Activated T-cell treated with anti-CD3 and anti-CD28 coated beads, Interleukin-2, amount 50 U/mL, for 48 hours (primary cell): ENCODE results near the gene TUBB.
A peak's percentile ranks its signal among the peaks of the same experiment; 100 is the strongest.

Experiments used
- DNase-seq, 2 experiments: peaks; one replicate each; pipeline ENCODE4 v3.0.0-alpha.2; 2020

The TUBB gene

GRCh38 chr6:30719791-30720737 is at the start of gene TUBB:
Gene TUBB, plus strand, starts transcription at chr6:30720352. Its CDS starts 155 bp downstream, at chr6:30720507.
- peak; percentile 94 to 97 for DNase-seq

GRCh38 chr6:30670760-30671527 is 49.2 kb upstream of the TUBB start:
- no peak for DNase-seq

DNA sequence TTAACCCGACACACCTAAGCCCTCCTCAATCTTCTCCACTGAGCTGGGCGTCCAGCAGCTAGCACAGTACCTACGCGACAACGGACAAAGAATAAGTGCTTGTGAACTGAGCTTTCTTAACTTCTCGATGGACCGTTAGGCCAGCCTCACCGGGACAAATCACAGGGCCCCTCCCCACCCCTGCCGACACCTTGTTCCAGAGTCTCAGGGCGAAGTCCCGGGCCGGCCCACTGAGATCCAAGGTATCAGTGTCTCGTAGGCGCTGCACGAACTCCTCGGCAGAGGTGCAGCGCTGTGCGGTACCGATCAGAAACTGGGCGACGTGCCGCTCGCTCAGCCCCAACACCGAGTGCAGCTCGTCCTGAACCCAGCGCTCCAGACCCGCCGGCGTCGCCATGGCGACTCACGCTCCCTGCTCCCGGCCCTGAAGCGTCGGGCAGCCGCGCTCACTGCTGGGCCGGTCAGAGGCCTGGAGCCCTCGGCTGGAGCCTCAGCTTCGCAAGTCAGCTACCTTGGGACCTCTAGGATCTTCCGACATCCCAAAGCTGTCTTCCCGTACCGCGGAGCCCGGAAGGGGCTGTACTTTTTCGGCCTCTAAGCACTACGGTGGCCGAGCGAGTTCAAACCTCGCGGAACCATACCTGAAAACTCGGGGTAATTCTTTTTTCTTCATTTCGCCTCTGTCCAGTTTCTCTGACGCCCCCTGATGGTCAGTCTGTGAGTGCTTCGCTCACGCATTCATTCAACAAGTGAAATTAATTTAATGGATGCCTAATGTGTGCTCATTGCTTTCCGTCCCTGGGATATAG is 47.5 kb upstream of the TUBB start, which contains the start of gene DHX16:
Gene DHX16, minus strand, starts transcription at position 562 of the 809 bp plus-strand sequence. Its CDS starts 165 bp downstream, at position 397.
- peak; percentile 94 to 95 for DNase-seq

- DNase-seq: no peak
These were observed 43.4 kb upstream of the TUBB start for GRCh38 chr6:30676660-30677285.

DNA sequence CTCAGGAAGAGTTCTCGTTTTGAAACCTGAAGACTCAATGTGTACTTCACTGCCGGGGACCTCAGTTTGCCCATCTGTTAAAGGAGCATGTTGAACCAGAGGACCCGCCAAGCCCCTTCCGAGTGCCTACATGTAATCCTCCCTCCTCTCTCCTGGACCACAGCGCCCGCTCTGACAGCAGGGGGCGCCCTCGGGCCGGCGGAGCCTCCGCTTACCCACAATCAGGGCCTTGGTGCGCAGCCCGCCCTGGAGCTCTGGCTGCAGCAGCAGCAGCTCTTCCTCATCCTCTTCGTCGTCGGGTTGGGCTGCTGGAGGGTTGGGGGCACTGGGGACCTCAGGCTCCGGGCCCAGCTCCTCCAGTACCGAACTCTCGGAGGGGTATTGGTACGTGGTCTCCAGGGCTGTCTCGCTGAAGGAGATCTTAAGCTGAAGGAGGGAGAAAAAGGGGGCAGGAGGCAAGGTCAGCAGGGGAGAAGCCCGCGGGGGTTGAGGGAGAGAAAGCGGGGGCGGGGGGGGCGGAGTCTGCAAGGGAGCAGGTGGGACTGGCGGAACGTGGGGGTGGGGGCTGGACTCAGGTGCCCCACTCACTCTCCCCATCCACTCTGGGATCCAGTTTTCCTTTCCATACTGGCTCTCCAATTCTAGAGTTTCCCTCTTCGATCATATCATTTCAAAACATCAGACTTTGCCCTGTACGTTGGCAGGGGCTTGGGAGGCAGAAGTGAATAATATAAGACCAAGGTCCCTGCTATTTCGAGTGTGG is 41.0 kb upstream of the TUBB start:
- DNase-seq: peak; percentile 96

DNA sequence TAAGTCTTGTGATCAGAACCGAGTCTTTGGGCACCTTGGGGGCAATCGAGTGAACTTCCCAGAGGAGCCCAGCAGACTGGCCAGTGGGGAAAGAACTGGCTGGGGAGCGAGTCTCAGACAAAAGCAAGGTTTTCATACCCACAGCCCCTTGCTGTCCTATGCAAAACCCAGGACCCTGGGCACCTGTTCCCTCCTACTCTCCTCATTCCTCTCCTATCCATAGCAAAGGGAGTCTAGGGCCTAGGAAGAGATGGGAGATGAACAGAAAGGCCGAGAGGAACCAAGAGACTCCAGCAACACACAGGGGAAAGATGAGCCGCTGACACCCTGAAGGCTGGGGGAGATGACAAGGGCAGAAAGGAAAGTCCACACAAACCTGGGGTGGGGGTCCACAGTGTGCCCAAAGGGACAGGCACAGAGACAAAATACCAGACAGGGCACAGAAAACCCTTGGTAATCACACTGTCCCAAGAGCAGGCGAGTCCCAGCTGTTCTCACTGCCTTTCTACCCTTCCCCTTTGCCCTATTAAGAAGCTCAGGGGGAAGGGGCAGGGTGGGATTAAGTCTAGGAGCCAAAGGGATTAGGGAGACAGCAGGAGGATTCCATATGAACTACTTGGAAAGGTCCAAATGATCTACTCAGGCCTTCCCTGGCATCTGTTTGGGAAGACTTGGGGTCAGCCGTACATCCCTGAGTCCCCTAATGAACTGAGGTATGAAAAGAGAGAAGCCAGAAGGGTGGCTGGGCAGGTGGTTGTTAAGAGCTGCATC is 40.2 kb upstream of the TUBB start:
- DNase-seq: peak; percentile 43 to 46

DNA sequence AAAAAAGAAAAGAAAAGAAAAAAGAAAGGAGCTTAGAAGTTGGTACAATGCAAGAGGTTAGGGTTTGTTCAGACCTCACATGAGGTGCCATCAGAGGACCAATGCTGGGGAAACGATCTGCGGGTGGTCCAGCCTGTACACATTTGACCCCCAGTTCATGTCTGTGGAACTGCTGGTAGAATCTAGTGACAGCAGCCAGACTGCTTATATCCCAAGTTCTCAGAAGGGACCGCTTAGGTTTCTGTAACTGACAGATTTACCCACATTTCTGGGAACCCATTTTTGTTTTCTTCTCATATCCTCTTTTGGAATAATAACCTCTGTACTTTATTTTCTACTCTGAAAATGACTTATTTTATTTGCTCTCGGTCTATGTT is 38.4 kb upstream of the TUBB start:
- no peak for DNase-seq

DNA sequence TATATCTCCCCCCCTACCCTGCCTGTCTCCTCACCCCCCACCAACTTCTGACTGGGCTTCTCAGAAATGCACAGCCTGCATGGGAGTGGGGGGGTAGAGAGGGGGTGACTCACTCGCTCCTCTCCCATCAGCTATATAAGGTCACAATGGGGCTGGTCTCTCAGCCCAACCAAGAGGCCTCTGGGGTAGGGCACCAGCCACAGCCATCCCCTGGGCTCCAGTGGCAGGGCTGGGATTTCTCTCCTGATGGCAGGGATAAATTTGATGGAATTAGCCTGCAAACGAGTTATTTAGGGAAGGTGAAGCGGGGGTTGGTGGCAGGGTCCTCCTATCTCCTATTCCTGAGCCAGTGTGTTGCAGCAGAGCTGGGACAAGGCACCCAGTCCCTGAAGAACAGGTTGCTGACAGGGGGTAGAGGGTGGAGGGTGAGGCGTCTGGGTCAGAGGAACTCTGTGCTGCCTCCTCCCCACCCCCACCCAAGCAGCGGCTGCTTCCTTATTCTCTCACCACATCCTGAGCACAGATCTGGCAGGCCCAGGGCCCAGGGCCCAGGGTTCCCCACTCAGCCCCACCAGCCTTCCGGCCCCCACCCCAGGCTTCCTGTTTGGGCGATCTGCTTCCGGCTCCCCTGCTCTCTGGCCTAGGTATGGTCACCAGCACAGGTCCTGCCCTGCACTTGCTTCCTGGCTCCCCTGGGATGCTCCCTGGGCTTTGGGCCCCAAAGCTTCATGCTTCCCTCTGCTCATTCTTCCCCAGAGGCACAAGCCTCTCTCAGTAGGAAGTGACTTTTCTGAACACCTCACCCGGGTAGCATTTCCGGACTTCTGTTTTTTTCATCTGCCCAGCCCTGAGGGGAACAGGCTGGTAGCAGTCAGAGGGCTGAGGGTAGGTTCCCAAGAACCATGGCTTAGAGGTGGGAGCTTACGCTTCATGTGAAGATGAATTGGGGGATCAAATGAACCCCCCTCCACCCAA is 37.7 kb upstream of the TUBB start:
- peak; percentile 88 to 91 for DNase-seq

DNA sequence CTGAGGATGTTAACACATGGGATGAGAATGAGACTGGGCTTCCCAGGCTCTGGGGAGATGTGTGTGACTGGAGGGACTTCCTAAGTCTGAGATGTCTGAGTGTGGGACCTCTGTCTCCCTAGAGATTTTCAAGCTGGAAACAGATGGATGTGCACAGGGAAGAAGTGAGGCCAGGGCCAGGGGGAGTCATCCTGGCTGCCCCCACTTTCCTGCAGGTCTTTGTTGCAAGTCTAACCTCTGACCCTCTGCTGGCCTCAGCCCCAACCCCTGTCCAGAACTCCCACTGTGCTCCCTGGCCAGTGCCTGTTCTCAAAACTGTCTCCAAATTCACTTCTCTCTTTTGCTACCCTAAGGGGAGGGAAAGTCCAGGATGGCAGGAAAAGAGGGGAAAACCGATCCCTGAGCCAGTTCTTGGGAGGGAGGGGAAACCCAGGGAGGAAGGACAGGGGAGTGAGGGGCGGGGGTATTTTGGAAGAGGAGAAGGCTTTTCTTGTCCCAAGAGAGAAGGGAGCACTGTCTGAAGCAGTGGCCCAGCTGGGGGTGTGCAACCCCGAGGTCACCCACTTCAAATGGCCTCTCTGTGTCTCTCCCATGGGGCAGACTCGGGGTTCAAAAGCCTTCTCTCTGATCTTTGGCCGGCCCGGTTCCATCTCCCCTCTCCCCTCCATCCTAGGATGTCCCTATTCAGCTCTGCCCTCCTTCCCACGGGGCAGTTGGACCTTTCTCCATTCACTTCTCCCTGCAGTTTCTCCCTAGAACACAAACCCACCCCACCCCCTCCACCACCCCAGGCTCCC is 36.8 kb upstream of the TUBB start:
- DNase-seq: peak; percentile 35

GRCh38 chr6:30683980-30684338 is 36.2 kb upstream of the TUBB start:
- no peak for DNase-seq

GRCh38 chr6:30684386-30685156 is 35.6 kb upstream of the TUBB start:
- peak; percentile 66 to 73 for DNase-seq

- DNase-seq: peak; percentile 57 to 60
These were observed 34.8 kb upstream of the TUBB start for GRCh38 chr6:30685157-30686008.

DNA sequence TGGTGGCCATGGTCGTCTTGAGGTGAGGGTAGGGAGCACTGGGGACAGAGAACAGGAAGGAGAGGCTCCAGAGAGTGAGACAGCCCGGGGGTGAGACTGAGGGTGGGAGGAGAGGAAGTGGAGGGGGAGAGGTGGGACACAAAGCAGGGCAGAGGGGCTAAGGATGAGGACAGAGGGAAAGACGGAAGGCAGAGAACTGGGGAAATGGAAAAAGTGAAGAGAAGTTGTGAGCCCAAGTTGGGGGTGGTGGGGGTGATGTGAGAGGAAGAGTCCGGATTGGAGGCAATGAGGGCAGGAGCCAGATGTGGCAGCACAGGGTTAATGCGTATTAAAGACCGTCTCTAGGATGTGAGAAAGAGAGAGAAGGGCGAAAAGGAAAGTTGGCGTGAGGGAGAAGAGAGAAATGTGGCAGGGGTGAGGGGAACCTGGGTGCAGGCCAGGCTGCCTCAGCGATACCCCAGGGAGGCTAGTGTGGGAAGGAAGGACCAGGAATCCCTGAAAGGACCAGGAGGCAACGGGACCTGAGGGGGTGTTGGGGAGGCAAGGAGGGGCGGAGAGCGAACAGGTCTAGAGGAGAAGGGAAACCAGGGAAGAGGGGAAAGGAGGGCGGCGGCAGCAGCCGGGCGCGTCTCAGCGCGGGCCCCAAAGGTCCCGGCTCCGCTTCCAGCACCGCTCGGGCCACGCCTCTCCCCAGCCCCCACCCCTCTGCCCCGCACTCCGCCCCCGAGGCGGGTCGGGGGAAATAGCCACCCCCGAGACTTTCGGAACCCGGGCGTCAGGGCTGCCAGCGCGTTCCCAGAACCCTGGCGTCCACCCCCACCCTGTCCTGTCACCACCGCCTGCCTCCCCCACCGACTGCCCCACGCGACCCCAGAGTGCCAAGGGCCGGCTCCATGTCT is 33.9 kb upstream of the TUBB start, which contains the start of gene PPP1R18:
Gene PPP1R18, minus strand, starts transcription at position 637 of the 899 bp plus-strand sequence. Its CDS starts 627 bp downstream, at position 10.
- DNase-seq: peak; percentile 89 to 92

DNA sequence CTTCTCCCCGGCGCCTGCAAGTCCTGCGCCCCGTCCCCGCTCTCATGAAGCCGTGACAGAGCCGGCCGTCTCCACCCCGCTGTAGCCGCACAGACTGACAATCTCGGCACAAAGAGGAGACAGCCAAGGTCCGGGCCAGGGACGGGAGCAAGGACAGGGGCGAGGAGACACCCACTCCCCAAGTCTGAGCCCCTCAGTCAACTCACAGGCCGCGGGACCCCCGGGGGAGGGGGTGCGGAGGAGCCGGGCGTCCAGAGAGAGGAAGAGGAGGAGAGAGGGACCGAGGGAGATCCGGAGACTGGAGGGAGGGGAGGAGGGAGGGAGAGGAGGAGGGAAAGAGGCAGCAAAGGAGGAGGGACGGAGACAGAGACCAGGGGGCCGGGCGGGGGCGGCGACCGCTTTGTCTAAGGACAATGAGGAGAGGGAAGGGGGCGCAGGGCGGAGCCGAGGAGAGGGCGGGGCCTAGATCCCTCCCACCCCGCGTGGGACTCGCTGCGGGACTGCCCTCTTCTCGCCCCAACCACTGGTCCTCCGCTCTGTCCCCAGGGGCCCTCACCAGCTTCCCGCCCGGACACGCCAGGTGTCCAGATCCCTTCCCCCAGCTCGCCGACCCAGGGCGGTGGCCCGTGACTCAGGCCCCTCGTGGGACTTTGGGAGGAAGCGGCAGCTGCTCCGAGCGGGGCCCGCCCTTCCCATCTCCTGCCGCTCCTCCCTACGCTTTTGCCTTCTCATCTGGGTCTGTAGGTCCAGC is 33.1 kb upstream of the TUBB start:
- DNase-seq: peak; percentile 90 to 92
